C1 segment of cervical spinal cord (tissue), 14 donors: ENCODE results near the gene SPC24.
"Not testable (repeated sequence)": the region's sequence is repeated elsewhere in the genome, so short reads cannot be mapped to it uniquely, and the experiment has no call there.

Experiments used
- DNase-seq, 14 donors: peaks; one replicate each; lab custom pipeline; 2025; lab: John Stamatoyannopoulos, UW

SPC24 gene

GRCh38 chr19:11166281-11167142 is 10.9 kb upstream of the SPC24 start:
- DNase-seq = no peak

- DNase-seq = no peak
These were observed 10.0 kb upstream of the SPC24 start for GRCh38 chr19:11165486-11166030.

GRCh38 chr19:11164879-11165406 is 9.4 kb upstream of the SPC24 start:
- peak in 11 of 14 donors; percentile 20 to 85 (median 53) for DNase-seq

GRCh38 chr19:11164296-11164695 is 8.7 kb upstream of the SPC24 start:
- DNase-seq = peak in 2 of 14 donors; percentile 4 to 10

DNA sequence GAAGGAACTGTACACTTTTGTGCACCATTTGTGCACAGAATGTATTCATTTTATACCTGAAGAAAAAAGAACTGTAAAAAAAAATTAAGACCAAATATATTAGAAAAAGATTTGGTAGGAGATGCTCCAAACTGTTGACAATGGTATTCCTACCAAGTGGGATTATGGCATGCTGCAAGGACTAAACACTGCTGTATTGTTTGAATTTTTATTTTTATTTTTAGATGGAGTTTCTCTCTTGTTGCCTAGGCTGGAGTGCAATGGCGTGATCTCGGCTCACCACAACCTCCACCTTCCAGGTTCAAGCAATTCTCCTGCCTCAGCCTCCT is 4.8 kb upstream of the SPC24 start:
- DNase-seq = not testable (repeated sequence)

DNA sequence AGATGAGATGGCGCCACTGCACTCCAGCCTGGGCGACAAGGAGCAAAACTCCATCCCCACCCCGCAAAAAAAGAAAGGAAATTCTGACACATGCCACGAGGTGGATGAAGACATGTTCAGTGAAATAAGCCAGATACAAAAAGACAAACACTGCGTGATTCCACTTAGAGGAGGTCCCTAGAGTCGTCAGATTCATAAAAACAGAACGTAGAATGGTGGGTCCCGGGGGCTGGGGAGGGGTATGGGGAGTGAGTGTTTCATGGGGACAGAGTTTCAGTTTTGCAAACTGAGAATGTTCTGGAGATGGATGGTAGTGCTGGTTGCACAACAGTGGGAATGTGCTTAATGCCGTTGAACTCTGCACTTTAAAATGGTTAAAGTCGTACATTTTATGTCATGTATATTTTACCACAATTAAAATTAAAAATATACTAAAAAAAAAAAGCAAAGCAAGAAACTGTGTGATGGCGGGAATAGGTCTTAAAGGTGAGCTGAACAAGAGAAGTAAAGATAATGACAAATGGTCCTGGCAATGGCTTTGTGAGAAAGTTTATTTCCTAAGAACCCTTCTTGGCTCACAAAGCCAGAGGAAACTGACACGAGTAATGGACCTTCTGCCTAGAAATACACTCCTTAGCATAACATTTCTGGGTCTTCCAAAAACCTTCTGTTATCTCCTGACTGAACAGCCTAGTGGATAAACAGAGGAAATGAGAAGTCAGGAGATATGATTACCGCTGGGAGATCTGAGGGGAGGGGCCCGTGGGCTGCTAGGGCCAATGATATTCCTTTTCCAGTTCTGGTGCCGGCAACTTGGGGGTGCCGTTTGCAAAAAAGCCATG is 4.2 kb upstream of the SPC24 start:
- no peak for DNase-seq

DNA sequence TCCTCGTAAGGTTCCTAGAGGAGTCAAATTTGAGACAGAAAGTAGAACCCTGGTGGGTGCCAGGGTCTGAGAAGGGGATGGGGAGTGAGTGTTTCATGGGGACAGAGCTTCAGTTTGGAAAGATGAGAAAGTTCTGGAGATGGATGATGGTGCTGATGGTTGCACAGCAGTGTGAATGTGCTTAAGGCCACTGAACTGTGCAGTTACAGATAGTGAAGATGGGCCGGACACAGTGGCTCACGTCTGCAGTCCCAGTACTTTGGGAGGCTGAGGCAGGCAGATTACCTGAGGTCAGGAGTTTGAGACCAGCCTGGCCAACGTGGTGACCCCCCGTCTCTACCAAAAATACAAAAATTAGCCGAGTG is 917 bp downstream of the SPC24 start:
- DNase-seq = no peak

DNA sequence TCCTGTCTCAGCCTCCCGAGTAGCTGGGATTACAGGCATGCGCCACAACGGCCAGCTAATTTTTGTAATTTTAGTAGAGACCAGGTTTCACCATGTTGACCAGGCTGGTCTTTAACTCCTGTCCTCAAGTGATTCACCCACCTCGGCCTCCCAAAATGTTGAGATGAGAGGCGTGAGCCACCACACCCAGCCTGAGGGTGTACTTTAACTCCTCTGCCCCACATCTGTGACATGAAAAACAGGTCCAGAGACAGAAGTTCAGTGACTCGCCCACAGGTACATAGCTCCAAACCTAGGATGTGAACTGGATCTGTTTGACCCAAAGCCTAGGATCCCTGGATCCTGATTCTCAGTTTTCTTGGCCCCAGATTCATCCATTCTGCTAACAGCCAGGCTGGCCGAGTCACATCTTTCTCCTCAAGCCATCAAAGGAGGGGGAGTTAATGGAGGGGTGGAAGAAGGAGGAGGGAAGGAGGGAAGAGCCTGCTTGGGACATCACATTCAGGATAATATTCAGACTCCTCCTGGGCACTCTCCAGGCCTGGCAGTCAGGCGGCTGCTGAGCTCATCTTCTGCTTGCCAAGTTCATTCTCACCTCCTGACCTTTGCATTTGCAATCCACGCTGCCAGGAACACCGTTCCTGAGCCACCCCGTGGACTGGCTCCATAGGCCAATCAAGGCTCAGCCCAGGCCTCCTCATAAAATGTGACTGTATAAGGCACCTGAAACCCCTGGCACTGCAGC is 3.1 kb downstream of the SPC24 start:
- DNase-seq = peak in 9 of 14 donors; percentile 8 to 70 (median 22)

GRCh38 chr19:11151181-11151580 is 4.4 kb downstream of the SPC24 start:
- DNase-seq = no peak

GRCh38 chr19:11148001-11148400 is 7.6 kb downstream of the SPC24 start:
- DNase-seq = no peak

DNA sequence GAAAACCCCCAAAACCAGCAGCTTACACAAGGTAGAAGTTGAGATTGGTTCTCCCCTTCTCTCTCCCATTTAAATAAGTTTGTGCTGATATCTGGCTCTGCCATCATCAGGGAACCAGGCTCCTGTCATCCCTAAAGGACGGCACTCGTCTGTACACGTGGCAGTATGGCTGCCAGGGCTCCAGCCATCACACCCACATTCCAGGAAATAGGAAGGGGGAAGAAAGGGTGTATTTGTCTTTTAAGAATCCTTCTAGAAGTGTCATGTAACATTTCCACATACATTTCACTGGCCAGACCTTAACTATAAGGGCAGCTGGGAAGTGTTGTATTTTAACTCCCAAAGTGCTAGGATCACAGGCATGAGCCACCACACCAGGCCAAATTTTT is 10.1 kb downstream of the SPC24 start:
- DNase-seq = no peak

DNA sequence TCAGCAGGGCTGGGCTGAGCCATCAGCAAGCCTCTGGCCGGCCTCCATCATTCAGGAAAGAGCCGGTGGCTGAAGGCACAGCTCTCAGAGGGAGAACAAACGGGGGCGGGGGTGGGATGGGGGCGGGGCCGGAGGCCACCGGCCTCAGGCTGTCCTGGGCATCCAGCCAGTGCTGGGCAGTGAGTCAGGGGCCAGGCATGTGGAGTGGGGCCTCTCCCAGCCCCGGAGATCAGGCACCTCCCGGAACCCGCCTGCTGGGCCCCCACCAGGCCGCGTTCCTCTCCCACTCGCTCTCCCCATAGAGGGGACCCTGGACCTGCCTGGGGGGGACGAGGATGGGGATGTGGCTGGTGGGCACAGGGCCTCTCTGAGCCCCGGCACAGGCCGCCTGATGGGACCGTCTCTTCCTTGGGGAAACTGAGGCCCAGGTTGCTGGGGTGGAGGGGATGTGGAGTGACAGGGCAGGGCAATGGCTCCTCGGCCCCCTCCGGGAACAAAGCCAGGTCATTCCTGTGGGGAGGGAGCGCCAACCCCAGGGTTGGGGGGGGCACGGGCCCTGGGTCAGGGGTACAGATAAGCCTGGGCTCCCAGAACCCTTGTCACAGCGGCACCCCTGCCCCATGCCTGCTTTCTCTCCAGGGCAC is 12.9 kb downstream of the SPC24 start:
- peak in 10 of 14 donors; percentile 14 to 82 (median 42) for DNase-seq

DNA sequence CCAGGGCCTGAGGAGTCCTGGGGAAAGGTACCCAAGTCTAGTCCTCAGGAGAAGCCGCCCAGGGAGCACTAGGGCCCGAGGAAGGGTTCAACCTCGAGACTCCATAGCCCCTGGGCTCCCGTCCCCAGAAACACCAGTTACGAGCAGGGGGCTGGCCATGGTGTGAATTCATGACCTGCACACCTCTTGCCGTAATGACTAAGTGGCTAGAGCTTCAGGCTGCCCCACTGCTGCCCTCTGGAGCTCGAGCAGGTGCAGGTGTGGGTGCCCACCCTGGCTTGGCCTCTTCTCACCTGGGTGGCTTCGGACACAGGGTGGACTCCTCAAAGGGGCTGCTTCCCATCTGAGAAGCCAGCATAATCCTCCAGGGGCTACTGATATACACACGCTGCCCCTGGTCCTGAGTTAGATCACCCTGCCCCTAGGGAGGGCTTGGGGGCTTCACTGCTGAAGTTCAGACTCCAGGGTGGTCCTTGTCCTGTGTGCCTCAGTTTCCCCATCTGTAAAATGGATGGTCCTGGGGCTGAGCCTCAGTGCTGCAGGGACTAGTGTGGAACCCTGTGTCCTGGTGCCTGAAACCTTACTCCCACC is 13.6 kb downstream of the SPC24 start:
- no peak for DNase-seq

GRCh38 chr19:11140896-11141295 is 14.7 kb downstream of the SPC24 start:
- no peak for DNase-seq

DNA sequence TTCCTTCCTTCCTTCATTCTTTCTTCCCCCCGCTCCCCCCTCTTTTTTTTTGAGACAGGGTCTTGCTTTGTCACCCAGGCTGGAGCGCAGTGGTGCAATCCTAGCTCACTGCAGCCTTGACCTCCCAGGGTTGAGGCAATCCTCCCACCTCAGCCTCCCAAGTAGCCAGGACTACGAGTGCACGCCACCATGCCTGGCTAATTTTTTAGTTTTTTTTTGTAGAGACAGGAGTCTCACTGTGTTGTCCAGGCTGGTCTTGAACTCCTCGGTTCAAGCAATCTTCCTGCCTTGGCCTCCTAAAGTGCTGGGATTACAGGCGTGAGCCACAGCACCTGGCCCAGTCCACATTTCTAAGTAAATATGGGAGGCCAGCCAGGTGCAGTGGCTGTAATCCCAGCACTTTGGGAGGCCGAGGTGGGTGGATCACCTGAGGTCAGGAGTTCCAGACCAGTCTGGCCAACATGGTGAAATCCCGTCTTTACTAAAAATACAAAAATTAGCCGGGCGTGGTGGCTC is 15.5 kb downstream of the SPC24 start:
- DNase-seq = not testable (repeated sequence)

GRCh38 chr19:11138601-11139300 is 16.8 kb downstream of the SPC24 start:
- peak in 6 of 14 donors; percentile 2 to 68 (median 26) for DNase-seq

GRCh38 chr19:11137542-11138384 is 17.8 kb downstream of the SPC24 start:
- DNase-seq = peak in 13 of 14 donors; percentile 35 to 79 (median 58)

DNA sequence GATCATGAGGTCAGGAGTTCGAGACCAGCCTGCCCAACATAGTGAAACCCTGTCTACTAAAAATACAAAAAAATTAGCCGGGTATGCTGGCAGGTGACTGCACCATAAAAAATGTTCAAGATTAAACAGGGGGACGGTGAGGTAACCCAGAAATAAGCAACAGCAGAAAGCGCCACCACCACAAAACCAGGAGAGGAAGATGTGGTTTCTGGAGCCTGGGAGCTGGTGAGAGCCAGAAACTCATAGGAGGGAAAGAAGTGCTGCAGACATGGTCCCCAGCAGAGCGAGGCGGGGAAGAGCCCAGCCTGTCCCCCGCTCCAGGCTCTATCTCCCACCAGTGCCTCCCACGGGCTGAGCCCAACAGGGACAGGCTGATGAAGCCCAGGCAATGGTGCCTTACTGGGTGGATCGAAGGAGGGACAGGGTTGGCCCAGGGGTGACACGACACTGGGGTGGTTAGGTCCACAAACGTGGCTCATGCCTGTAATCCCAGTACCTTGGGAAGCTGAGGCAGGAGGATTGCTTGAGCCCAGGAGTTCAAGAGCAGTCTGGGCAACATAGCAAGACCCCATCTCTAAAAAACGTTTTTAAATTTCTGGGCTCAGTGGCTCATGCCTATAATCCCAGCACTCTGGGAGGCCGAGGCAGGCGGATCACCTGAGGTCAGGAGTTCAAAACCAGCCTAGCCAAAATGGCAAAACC is 19.0 kb downstream of the SPC24 start:
- no peak for DNase-seq
